ENCODE results near the gene AQP11.

Gene AQP11

GRCh38 chr11:77658213-77659013 lies 68.7 kb downstream of the AQP11 start:
- no peak for DNase-seq (ENCODE audit: low read depth, low spot score)

All from smooth muscle cell of the brain vasculature (primary cell).